DMS 273 treated with DMSO at 0.1 percent for 48 hours (cell line): Measurements from ENCODE around the gene SOHLH1.

ENCODE experiments used
- DNase-seq: peaks from one replicate; lab custom pipeline; 2025; lab: John Stamatoyannopoulos, UW

Gene SOHLH1

DNA sequence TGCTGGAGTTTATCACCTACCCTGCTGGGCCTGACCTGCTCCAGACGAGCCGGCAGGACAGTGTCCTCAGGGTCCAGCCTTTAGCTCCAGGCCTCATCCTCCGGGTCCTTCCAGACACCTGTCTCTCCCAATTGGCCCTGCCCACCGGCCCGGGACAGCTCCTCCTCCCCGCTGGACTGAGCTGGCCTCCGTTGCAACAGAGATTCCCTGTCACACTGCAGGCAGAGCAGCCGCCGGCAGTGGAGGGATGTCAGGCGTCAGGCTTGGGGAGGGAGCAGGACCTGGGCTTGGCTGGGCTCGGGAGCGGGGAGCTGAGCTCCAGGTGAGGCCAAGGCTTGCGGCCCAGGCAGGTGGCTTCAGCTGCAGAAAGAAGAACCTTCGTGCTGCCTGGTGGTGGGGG is 4.4 kb upstream of the SOHLH1 start:
- DNase-seq: no peak

DNA sequence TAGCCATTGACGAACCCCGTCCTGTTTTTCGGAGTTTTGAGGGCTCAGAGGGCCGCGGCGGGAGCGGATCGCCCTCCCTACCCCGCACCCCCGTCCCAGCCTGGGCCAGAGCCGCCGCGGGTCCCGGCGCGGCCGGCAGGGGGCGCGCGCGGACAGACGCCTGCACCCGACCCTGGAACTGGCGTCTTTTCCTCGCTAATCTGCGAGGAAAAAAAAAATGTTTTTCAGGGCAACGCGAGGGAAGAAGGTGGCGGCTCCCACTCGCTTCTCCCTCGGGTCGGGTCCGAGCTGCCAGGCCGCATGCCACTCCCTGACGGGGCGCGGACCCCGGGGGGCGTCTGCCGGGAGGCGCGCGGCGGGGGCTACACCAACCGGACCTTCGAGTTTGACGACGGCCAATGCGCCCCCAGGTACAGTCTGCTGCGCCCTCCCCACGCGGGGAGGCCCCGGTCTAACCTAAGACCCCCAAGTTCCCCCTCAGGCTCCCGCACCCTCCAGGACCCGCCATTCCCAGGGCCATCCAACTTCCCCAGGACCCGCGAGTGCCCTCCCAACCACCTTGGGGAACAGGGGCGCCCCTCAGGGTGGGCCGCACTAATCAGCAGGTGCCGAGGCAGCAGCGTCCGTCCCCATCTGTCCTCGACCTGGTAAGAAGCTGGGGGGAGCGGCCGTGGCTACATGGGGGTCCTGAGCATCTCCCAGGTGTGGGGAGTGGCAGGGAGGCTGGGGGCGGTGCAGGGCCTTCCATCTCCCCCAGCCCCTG is 2.9 kb upstream of the SOHLH1 start, which contains the start of gene KCNT1:
Gene KCNT1, plus strand, starts transcription at position 227 of the 763 bp plus-strand sequence. Its CDS starts 74 bp downstream, at position 301.
- no peak for DNase-seq

DNA sequence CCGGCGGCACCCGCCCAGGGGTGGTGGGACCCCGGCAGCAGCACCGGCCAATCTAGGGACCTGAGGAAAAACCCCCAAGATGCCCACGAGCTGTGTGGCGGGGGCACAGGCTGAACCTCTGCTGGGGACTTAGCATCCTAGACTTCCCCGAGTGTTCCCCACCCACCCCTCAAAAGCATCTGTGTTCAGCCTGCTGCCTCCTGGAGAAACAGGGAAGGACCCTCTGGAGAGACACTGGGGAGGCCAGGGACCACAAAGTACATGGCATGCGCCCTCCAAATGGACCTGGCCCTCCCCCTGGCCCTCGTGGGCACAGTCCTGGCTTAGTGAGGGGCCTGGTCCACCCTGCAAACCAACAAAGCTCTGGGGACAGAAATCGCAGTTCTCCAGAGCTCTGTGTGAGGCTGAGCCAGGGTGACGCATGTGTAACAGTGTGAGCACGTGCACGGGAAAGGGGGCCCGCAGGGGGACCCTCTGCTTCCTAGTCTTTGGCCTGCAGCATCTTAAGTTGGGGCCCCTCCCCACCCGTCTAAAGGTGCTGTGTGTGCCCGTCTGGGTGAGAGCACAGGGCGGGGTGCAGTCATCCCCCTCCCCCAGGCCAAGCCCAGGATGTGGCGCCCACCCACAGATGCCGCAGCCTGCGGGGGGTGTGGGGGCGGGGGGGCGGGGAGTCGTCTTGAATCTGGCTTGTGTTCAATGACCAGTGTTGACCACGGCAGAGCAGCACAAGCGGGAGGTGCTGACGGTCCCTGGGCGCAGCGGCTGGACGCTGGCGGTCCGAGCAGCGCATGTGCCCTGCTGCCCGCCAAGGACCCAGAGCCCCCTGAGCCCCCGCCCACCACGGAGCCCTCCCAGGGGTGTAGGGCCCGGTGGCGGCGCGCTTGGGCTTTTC is 2.0 kb upstream of the SOHLH1 start:
- DNase-seq: no peak

- no peak for DNase-seq
Observed at GRCh38 chr9:135700525-135700924, 1.2 kb upstream of the SOHLH1 start.

DNA sequence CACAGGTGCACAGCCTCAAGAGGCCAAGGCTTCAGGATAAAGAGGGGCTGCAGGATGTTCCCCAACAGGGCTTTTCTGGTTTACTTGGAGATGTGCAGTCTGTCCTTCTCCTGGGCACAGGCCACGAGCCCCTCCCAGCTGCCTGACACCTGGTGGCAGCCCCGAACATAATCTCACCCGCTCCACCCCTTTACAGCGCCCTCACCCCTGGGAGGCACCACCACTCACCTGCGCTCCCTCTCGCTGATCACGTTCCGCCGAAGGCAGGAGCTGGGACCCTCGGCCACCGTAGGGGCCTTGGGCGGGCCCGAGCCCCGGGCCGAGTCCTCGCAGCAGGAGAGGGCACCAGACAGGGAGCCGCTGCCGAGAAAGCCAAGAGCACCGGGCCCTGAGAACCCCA is 514 bp downstream of the SOHLH1 start:
- DNase-seq: no peak

DNA sequence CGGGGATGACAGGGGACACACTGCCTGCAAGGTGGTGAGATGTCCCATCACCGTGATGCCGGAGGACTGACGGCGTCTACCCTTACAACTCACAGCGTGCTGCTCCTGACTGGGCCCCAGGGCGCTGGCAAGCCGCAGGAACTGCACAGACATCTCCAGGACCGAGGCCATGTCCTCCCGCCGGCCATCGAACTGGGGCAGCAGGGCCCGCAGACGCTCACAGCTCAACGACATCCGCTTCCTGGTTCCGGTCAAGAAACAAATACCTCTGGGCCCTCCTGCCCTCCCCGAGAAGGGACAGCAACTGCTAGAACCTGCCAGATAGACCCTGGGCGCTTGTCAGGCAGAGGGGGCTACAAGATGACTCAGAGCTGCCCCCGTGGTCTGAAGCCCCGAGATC is 1.0 kb downstream of the SOHLH1 start:
- DNase-seq: no peak

DNA sequence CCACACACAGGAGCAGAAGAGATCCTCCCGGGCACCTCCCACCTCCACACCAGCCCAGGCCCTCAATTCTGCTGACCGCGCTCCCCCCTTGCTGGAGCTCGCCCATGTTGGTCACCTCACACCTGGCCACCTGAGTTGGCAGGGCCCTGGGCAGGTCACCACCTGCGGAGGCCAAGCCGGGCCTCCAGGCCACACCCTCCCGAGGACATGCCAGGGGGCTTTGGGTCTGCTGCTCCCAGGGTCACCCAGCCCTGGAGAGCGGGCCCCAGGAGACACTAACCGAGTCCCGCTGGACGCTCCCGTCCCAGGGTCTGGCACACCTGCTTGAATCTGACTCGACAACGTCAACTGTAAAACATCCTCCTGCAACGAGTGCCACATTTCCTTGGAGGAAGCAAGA is 2.1 kb downstream of the SOHLH1 start:
- DNase-seq: no peak

- DNase-seq: no peak
Observed at GRCh38 chr9:135696446-135696845, 2.8 kb downstream of the SOHLH1 start.

- DNase-seq: no peak
Observed at GRCh38 chr9:135695642-135696041, 3.6 kb downstream of the SOHLH1 start.

GRCh38 chr9:135695036-135695435 is 4.2 kb downstream of the SOHLH1 start:
- no peak for DNase-seq

DNA sequence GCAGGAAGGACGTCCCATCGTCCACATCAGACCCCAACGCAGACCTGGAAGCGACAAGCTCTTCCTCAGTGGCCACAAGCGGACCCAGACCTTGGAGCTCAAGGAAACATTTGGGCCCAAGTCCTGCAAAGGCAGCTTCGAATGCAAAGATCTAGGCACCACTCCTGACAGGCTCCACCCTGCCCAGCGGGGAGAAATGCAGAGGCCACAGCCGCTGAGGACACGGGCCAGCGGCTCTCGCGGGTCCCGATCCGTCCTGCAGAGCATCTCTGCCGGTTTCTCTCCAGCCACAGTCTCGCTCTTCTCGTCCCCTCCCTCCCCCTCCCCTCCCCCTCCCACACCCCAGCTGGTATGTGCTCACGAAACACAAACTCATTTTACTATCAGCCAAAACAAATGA is 4.9 kb downstream of the SOHLH1 start:
- no peak for DNase-seq

- no peak for DNase-seq
Observed at GRCh38 chr9:135693771-135694170, 5.5 kb downstream of the SOHLH1 start.

DNA sequence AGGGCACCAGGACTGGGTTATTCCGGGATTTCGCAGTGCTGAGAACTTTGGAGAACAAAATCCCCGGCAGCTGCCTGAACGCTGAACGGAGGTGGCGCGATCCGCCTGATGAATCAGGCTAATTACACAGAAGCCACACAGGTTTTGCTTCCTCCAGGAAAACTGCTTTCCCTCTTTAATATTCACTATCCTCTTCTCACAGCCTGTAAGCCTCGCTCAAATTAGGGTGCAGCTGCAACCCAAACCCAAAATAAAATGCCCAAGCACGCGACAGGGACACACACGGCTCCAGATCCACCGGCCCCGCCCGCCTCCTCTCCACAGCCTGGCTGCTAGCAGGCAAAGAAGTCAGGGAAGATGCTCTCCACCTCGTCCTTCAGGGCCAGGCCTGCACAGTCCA is 6.0 kb downstream of the SOHLH1 start:
- no peak for DNase-seq

GRCh38 chr9:135692410-135692809 is 6.9 kb downstream of the SOHLH1 start:
- DNase-seq: no peak

DNA sequence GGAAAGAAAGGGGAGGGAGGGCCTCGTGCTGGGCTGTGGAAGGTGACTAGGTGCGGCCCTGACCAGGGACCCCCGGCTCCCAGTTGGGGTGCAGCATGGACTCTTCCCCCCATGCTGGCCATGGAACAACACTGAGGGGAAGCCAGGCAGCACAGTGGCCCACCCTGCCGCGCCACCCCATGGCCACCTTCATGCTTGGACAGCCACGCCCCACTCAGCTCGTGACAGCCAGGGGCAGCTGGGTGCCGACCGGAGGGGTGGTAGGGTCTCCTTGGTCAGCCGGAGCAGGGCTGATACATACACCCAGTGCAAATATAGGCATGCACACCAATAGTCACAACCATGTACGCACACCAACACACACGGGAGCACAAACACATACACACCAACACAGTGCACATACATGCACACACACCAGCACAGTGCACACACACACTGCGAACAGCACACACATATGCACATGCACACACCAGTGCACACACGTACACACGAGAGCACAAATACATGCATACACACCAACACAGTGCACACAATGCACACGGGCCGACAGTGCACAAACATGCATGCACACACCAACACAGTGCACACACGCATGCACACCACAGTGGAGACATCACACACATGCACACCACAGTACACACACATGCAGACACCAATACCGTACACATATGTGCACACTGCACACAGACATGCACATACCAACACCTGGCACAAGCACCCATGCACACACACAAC is 8.3 kb downstream of the SOHLH1 start:
- no peak for DNase-seq

- no peak for DNase-seq
Observed at GRCh38 chr9:135689011-135689410, 10.3 kb downstream of the SOHLH1 start.

DNA sequence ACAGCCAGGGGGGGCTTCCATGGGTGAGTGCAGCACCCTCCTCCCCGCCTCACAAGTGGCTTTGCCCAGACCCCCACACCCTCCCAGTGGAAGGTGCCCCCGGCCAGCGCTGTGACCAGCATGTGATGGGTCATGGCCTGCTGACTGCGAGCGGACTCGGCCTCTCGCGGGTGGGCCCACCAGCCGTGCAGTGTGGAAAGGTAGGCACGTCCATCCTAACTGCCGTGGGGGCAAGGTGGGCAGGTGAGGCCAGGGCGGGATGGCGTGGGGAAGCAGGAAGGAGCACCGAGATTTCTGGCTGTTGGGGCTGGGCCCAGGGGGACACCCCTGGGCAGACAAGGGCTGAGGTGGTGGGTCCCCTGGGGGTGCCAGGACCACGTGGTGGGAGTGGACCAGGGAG is 12.1 kb downstream of the SOHLH1 start:
- no peak for DNase-seq

DNA sequence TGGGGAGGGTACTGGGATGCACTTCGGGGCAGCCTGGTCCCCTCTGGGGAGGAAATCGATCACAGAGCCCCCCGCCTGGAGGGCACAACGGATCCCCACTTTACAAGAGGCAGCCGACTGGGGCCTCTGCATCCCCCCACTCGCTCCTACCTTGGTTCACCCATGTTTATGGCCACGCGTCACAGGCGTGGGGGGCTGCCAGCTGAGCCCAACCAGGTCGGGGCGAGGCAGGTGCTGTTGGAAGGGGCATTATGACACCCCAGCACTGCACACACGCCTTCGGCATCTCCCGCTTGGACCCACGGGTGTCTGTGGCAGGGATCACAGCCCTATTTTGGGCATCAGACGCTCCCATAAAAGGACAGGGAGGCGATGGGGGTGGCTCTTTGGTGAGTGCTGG is 14.6 kb downstream of the SOHLH1 start:
- no peak for DNase-seq

DNA sequence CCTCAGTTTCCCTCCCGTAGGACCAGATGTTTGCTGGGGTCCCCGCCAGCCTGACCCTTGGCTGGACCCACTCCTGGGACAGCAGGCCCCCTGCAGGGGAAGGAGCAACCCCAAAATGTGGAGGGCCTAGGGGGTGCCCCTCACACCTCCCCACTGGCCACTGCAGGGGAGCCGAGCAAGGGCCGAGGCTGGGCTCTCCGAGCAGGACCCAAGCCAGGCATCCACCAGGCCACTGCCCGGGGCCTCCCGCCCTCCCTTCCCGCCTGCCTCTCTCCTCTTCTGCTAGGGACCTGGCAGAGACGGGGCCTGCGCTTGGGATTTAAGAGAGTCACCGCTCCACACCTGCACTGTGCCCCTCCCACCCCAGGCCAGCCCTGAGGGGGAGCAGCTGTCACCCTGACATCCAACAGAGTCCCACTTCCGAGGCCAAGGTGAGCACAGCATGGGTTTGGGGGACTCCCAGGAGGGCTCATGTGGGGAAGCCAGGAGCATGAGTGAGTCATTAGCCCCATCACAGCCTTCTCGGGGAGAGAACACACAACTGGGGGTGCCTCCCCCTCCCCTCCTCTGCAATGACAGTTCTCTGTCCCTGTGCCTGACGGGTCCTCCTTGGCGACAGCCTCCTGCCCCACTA is 15.8 kb downstream of the SOHLH1 start:
- no peak for DNase-seq

DNA sequence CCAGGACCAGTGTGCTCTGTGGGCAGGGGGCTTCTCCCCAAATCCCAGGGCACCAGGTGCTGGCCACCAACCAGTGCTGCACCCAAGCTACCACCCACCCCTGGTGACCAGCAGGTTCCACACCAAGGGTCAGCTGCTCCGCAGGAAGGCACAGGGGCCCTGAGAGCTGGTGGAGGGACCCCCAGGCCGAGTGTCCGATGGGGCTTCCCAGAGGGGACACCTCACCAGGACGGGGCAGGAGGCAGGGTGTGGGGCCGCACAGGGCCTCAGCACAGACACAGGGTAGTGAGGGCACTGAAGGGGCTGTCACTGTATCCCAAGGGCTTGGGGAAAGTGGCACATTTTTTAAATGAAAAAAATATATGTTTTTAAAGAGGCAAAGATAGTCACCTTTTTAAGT is 18.1 kb downstream of the SOHLH1 start:
- DNase-seq: no peak

GRCh38 chr9:135680056-135680455 is 19.2 kb downstream of the SOHLH1 start:
- no peak for DNase-seq
